ENCODE data around the gene NAA40. TPM values are rescaled to one million over a fixed set of nuclear protein-coding genes. Genes with fewer than 3 reads are reported as not detected.

The NAA40 gene
- total RNA-seq, 1 donor from 2014 or later, result 15.7 TPM

GRCh38 chr11:63908631-63909401 lies 30.0 kb upstream of the NAA40 start:
- intact Hi-C loops (cut with DNase I), result no loop called here
- DNase-seq, result no peak

DNA sequence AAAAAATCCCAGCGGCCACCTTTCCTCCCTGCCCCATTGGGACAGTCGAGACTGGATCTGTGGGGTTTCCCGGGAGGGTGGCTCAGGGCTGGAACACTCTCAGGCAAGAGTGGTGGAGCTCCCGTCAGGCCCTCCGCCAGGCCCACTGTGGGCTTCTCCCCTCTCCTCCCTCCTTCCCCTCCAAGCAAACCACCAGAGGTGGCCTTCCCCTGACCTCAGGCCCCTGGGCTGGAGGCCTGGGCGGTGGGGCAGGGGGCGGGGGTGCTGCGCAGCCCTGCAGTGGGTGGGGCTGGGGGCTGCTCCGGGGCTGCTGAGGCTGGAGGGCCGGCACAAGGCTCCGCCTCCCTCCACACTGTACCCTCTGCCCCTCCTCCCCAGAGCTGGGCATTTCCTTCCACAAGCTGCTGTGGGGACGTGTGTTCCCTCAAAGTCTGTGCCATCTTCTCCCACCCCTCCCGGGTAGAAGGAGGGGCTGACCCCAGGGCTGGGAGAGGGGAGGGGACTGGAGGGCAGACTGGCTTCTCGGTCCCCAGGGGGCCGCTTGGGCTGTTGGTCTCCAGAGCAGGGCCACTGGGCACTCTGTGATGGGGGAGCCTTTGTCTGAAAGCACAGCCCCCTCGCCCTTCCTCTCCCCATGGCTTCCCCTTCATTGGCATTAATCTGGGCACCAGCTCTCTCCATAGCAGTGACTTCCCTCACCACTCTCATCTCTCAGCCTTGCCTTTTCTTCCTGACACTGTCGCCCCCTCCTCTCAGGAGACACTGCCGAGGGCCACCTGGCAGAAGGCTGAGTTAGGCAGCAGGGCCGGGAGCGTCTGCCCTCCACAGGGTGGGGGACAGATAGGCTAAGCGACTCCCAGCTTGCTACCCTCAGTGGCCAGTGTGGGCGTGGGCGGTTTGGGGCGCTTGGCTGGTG lies 29.0 kb upstream of the NAA40 start:
- Histone ChIP-seq H3K4me3 (no peak overlapping the region), H3K4me1 (no peaks in the 10 kb centered on the region), H3K27me3 (no peaks in the 10 kb centered on the region), H3K9me3 (no peaks in the 10 kb centered on the region), H3K36me3 (peaks cover 48% of the 10 kb centered on the region), H3K27ac (no peak overlapping the region)
- intact Hi-C loops (cut with DNase I), result no loop called here
- DNase-seq, result no peak
- TF ChIP-seq, protein P1, sequence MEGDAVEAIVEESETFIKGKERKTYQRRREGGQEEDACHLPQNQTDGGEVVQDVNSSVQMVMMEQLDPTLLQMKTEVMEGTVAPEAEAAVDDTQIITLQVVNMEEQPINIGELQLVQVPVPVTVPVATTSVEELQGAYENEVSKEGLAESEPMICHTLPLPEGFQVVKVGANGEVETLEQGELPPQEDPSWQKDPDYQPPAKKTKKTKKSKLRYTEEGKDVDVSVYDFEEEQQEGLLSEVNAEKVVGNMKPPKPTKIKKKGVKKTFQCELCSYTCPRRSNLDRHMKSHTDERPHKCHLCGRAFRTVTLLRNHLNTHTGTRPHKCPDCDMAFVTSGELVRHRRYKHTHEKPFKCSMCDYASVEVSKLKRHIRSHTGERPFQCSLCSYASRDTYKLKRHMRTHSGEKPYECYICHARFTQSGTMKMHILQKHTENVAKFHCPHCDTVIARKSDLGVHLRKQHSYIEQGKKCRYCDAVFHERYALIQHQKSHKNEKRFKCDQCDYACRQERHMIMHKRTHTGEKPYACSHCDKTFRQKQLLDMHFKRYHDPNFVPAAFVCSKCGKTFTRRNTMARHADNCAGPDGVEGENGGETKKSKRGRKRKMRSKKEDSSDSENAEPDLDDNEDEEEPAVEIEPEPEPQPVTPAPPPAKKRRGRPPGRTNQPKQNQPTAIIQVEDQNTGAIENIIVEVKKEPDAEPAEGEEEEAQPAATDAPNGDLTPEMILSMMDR (IDR thresholded peaks at IDR 0.05), result no peak
- ATAC-seq, result peak; percentile 1

More at GRCh38 chr11:63908631-63909401, 30.0 kb upstream of the NAA40 start:
- Histone ChIP-seq H3K4me1 (no peaks in the 10 kb centered on the region), H3K27ac (no peak overlapping the region), H3K9me3 (no peaks in the 10 kb centered on the region), H3K27me3 (no peaks in the 10 kb centered on the region), H3K36me3 (peaks cover 58% of the 10 kb centered on the region), H3K4me3 (no peak overlapping the region)
- TF ChIP-seq, protein P1 (IDR thresholded peaks at IDR 0.05), result no peak
- no peak for ATAC-seq

DNA sequence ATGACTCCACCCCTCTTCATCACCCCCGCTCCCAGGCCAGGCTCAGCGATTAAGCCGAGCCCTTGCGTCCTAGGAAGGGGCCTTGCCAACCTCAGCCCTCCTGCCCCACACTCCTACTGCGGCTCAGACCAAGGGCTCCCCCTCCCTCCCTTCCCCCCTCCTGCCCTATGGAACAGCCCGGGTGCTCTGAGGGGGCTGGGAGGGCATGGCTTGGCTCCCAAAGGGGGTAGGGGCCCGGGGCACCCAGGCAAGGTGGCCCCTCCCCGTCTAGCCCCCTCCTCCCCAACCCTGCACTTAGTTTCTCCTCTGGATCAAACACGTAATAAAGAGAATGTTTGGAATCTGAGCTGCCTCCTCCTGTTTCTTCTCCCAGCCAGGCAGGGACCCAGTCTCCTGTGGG lies 28.1 kb upstream of the NAA40 start:
- TF ChIP-seq, protein P1 (IDR thresholded peaks at IDR 0.05), result no peak
- Histone ChIP-seq H3K27me3 (no peaks in the 10 kb centered on the region), H3K9me3 (no peaks in the 10 kb centered on the region), H3K4me1 (peaks cover 4% of the 10 kb centered on the region), H3K4me3 (no peak overlapping the region), H3K27ac (no peak overlapping the region), H3K36me3 (peaks cover 40% of the 10 kb centered on the region)
- DNase-seq (no peak), ATAC-seq (no peak)
- intact Hi-C loops (cut with DNase I), result no loop called here

DNA sequence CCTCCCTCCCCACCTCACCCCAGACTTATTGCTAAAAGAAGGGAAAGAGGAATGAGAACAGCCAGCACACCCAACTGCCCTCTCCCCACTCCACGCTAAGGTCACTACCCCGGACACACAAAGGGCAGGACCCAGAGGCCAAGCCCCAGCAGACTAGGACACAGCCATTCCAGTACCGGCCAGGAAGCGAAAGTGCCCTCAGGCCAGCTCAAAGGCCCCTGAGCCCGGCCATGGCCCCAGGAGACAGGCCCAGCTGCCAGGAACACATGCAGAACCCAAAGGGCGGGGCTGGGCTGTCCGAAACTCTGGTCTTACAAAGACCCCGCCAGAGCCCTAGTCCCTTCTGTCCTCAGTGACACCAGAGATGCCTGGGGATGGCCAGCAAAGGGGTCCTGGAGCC lies 27.4 kb upstream of the NAA40 start:
- peaks cover 32% of the 10 kb centered on the region for H3K36me3 ChIP-seq

GRCh38 chr11:63911876-63912275 lies 26.9 kb upstream of the NAA40 start:
- no peak for DNase-seq
- Histone ChIP-seq H3K27ac (no peak overlapping the region), H3K27me3 (no peaks in the 10 kb centered on the region), H3K4me1 (peaks cover 15% of the 10 kb centered on the region), H3K4me3 (no peak overlapping the region), H3K36me3 (peaks cover 29% of the 10 kb centered on the region), H3K9me3 (no peaks in the 10 kb centered on the region)
- intact Hi-C loops (cut with DNase I), result no loop called here
- TF ChIP-seq, protein P1 (IDR thresholded peaks at IDR 0.05), result no peak
- ATAC-seq, result no peak

More for the DNA sequence above, 27.4 kb upstream of the NAA40 start:
- Histone ChIP-seq H3K4me3 (no peak overlapping the region), H3K4me1 (peaks cover 12% of the 10 kb centered on the region), H3K27ac (no peak overlapping the region), H3K9me3 (no peaks in the 10 kb centered on the region), H3K27me3 (no peaks in the 10 kb centered on the region)
- DNase-seq, result no peak
- intact Hi-C loops (cut with DNase I), result no loop called here
- TF ChIP-seq, protein P1 (IDR thresholded peaks at IDR 0.05), result no peak
- no peak for ATAC-seq

Measured in upper lobe of right lung (tissue), 1 donor.